H1 (cell line): Measurements from ENCODE around the gene CADM1. TPM values are rescaled to one million over a fixed set of nuclear protein-coding genes. Genes with fewer than 3 reads are reported as not detected.

Experiments
- CTCF ChIA-PET: fragments of 300-600 bp; sonication (Branson Sonifier 250); formaldehyde crosslinking; loops from one replicate; lab custom pipeline; 2021; ENCODE audit not compliant: partially characterized antibody; lab: Charles Lee
- POLR2A ChIA-PET: fragments of 300-600 bp; sonication (Branson Sonifier 250); formaldehyde crosslinking; loops from one replicate; lab custom pipeline; 2021; ENCODE audit warnings: inconsistent platforms; ENCODE audit not compliant: partially characterized antibody; lab: Charles Lee
- DNase-seq, 2 experiments: peaks; one replicate each; pipeline versions ENCODE4 v3.0.0 to v3.0.0-alpha.2; 2010 to 2022; ENCODE audit warnings: low spot score in 2 of 2, low read depth in 1 of 2, mixed read lengths in 1 of 2
- FAIRE-seq: peaks from 2 replicates; lab custom pipeline; 2011; peaks lifted over from hg19 to GRCh38; lab: Jason Lieb, UNC
- H2AFZ ChIP-seq: 2 replicates; pipeline ENCODE4 v1.8.1; 2012; ENCODE audit warnings: low read length, inconsistent platforms
- H2AK5ac ChIP-seq: 2 replicates; pipeline ENCODE4 v1.6.1; 2013; ENCODE audit warnings: low read depth, low read length
- H2BK120ac ChIP-seq: replicated peaks from 2 replicates; pipeline ENCODE3; 2013; ENCODE audit warnings: low read depth, low read length, inconsistent platforms
- H2BK12ac ChIP-seq: 2 replicates; pipeline ENCODE4 v1.6.1; 2013; ENCODE audit warnings: low read depth, low read length
- H2BK15ac ChIP-seq: 2 replicates; pipeline ENCODE4 v1.6.1; 2013; ENCODE audit warnings: low read length
- H2BK20ac ChIP-seq: 2 replicates; pipeline ENCODE4 v1.6.1; 2013; ENCODE audit warnings: low read length
- H2BK5ac ChIP-seq: 2 replicates; pipeline ENCODE4 v1.6.1; 2013; ENCODE audit warnings: low read depth, low read length
- H3K14ac ChIP-seq: 2 replicates; pipeline ENCODE4 v1.6.1; 2013; ENCODE audit warnings: inconsistent platforms; ENCODE audit not compliant: insufficient read length
- H3K18ac ChIP-seq: 2 replicates; pipeline ENCODE4 v1.6.1; 2013; ENCODE audit warnings: low read length; ENCODE audit errors: extremely low read depth
- H3K23ac ChIP-seq: 2 replicates; pipeline ENCODE4 v1.6.1; 2013; ENCODE audit warnings: inconsistent platforms; ENCODE audit not compliant: insufficient read length
- H3K23me2 ChIP-seq: 2 replicates; pipeline ENCODE4 v1.6.1; 2013; ENCODE audit warnings: low read depth, low read length
- H3K27ac ChIP-seq: 2 replicates; pipeline ENCODE4 v1.6.1; 2011; ENCODE audit warnings: low read depth, low read length, inconsistent platforms
- H3K27me3 ChIP-seq, 4 experiments: replicated peaks in 1 of 4; 1 replicate in 1 of 4; 2 replicates in 3 of 4; pipeline versions ENCODE4 v1.6.1 to v1.8.1; 2011 to 2013; ENCODE audit warnings: low read length in 3 of 4, mild to moderate bottlenecking in 3 of 4, inconsistent platforms in 2 of 4, mixed read lengths in 2 of 4, moderate library complexity in 1 of 4; ENCODE audit not compliant: control insufficient read depth in 3 of 4, insufficient read depth in 3 of 4; ENCODE audit errors: extremely low read depth in 1 of 4
- H3K36me3 ChIP-seq, 4 experiments: 2 replicates each; pipeline versions ENCODE4 v1.6.1 to v1.8.1; 2011 to 2013; ENCODE audit warnings: mild to moderate bottlenecking in 4 of 4, low read length in 3 of 4, moderate library complexity in 2 of 4, control low read depth in 1 of 4, inconsistent platforms in 1 of 4; ENCODE audit not compliant: insufficient read depth in 4 of 4, control insufficient read depth in 2 of 4
- H3K4ac ChIP-seq: replicated peaks from 2 replicates; pipeline ENCODE3; 2013; ENCODE audit warnings: low read length, low read depth, mixed read lengths, inconsistent platforms; ENCODE audit not compliant: insufficient read length
- H3K4me1 ChIP-seq, 4 experiments: replicated peaks in 1 of 4; 1 replicate in 1 of 4; 2 replicates in 3 of 4; pipeline versions ENCODE4 v1.6.1 to v1.8.1; 2011 to 2013; ENCODE audit warnings: low read length in 3 of 4, inconsistent platforms in 2 of 4, mixed read lengths in 1 of 4; ENCODE audit not compliant: insufficient read depth in 4 of 4, control insufficient read depth in 3 of 4
- H3K4me2 ChIP-seq, 2 experiments: 2 replicates each; pipeline versions ENCODE4 v1.6.1 to v1.8.1; 2011 to 2013; ENCODE audit warnings: low read depth in 2 of 2, low read length in 2 of 2, control low read depth in 1 of 2, inconsistent platforms in 1 of 2, mild to moderate bottlenecking in 1 of 2; ENCODE audit not compliant: insufficient read depth in 1 of 2
- H3K4me3 ChIP-seq, 4 experiments: fragments of 200-600, 300-600 bp in 1 of 4; sonication (generic), shearing (Covaris generic), sonication (Bioruptor Twin) in 1 of 4; 2 replicates each; pipeline versions ENCODE4 v1.5.1 to v1.8.1; 2011 to 2016; ENCODE audit warnings: low read length in 4 of 4, low read depth in 3 of 4, control low read depth in 2 of 4, inconsistent platforms in 2 of 4, mild to moderate bottlenecking in 2 of 4, mixed read lengths in 1 of 4, moderate library complexity in 1 of 4; ENCODE audit not compliant: insufficient read depth in 2 of 4; ENCODE audit errors: extremely low read depth in 1 of 4
- H3K56ac ChIP-seq: replicated peaks from 2 replicates; pipeline ENCODE3; 2013; ENCODE audit warnings: low read depth, mild to moderate bottlenecking, mixed read lengths, low read length, inconsistent platforms; ENCODE audit not compliant: insufficient read length
- H3K79me1 ChIP-seq: 2 replicates; pipeline ENCODE4 v1.6.1; 2013; ENCODE audit warnings: low read depth, low read length, control low read depth
- H3K79me2 ChIP-seq, 2 experiments: 2 replicates each; pipeline versions ENCODE4 v1.6.1 to v1.8.1; 2012 to 2013; ENCODE audit warnings: low read length in 2 of 2, mild to moderate bottlenecking in 2 of 2, inconsistent platforms in 1 of 2; ENCODE audit not compliant: insufficient read depth in 2 of 2, control insufficient read depth in 1 of 2
- H3K9ac ChIP-seq, 4 experiments: replicated peaks in 1 of 4; 1 replicate in 1 of 4; 2 replicates in 3 of 4; pipeline versions ENCODE4 v1.6.1 to v1.8.1; 2011 to 2013; ENCODE audit warnings: low read depth in 3 of 4, low read length in 3 of 4, control low read depth in 2 of 4, mild to moderate bottlenecking in 2 of 4, moderate library complexity in 2 of 4, inconsistent platforms in 1 of 4; ENCODE audit errors: extremely low read depth in 1 of 4
- H3K9me3 ChIP-seq, 2 experiments: 2 replicates each; pipeline versions ENCODE4 v1.6.1 to v1.8.1; 2012 to 2013; ENCODE audit warnings: mild to moderate bottlenecking in 2 of 2, moderate library complexity in 2 of 2, control low read depth in 1 of 2, inconsistent platforms in 1 of 2, low read depth in 1 of 2, low read length in 1 of 2, mixed read lengths in 1 of 2; ENCODE audit not compliant: insufficient read depth in 2 of 2
- H4K20me1 ChIP-seq, 2 experiments: replicated peaks in 1 of 2; 2 replicates each; pipeline versions ENCODE3 to v1.8.1; 2011 to 2013; ENCODE audit warnings: inconsistent platforms in 2 of 2, low read length in 2 of 2, mild to moderate bottlenecking in 1 of 2; ENCODE audit not compliant: insufficient read depth in 2 of 2, control insufficient read depth in 1 of 2
- H4K5ac ChIP-seq: 2 replicates; pipeline ENCODE4 v1.6.1; 2013; ENCODE audit warnings: low read length, low read depth, mixed read lengths, inconsistent platforms; ENCODE audit not compliant: insufficient read length
- H4K8ac ChIP-seq: 2 replicates; pipeline ENCODE4 v1.8.0; 2013; ENCODE audit warnings: mild to moderate bottlenecking, moderate library complexity, low read length, inconsistent platforms; ENCODE audit not compliant: insufficient read depth; ENCODE audit errors: extremely low read depth
- H4K91ac ChIP-seq: replicated peaks from 2 replicates; pipeline ENCODE3; 2013; ENCODE audit warnings: low read length, mixed read lengths, inconsistent platforms; ENCODE audit not compliant: insufficient read length
- CBX5 ChIP-seq: fragments of 300-800, 300-1000 bp; sonication (generic); IDR thresholded peaks from 2 replicates; pipeline ENCODE4 v1.7.1; 2016; ENCODE audit warnings: antibody characterized with exemption, low read length, low read depth
- CEBPB ChIP-seq: IDR thresholded peaks from 2 replicates; pipeline ENCODE4 v1.6.1; 2012; ENCODE audit warnings: low read depth, low read length
- CREB1 ChIP-seq: IDR thresholded peaks from 2 replicates; pipeline ENCODE4 v1.6.1; 2012; ENCODE audit warnings: inconsistent platforms
- CTBP2 ChIP-seq: IDR thresholded peaks from 2 replicates; pipeline ENCODE4 v1.7.0; 2011; ENCODE audit warnings: borderline replicate concordance, mild to moderate bottlenecking, moderate library complexity, mixed read lengths, low read length; ENCODE audit not compliant: insufficient read depth, insufficient read length
- HDAC6 ChIP-seq: IDR thresholded peaks from one replicate; pipeline ENCODE4 v1.7.1; 2012; ENCODE audit warnings: low read depth, mild to moderate bottlenecking, inconsistent platforms, low read length, moderate library complexity
- JUN ChIP-seq: IDR thresholded peaks from 2 replicates; pipeline ENCODE4 v1.6.1; 2011; ENCODE audit warnings: low read depth, mild to moderate bottlenecking, improper control_type of control experiment, low read length
- KDM5A ChIP-seq: fragments of 200-600 bp; IDR thresholded peaks from 2 replicates; pipeline ENCODE4 v1.7.1; 2012; ENCODE audit warnings: mild to moderate bottlenecking, low read length, inconsistent platforms, mixed read lengths
- RBBP5 ChIP-seq: IDR thresholded peaks from 2 replicates; pipeline ENCODE4 v1.7.1; 2012; ENCODE audit warnings: low read depth, mild to moderate bottlenecking, inconsistent platforms, low read length, moderate library complexity, borderline replicate concordance
- RFX5 ChIP-seq: IDR thresholded peaks from 2 replicates; pipeline ENCODE4 v1.6.1; 2011; ENCODE audit warnings: low read depth, low read length, improper control_type of control experiment, borderline replicate concordance
- TBP ChIP-seq: IDR thresholded peaks from 2 replicates; pipeline ENCODE4 v1.6.1; 2011; ENCODE audit warnings: low read depth, low read length, improper control_type of control experiment
- WGBS, 2 experiments: shearing (Covaris generic) in 1 of 2; methylation state at CpG; one replicate each; pipeline versions ENCODE4 v1.1.6 to v1.1.7; 2013 to 2015; ENCODE audit warnings: low lambda C conversion rate in 2 of 2, mixed read lengths in 2 of 2, inconsistent platforms in 1 of 2, low coverage in 1 of 2, missing lambda C conversion rate in 1 of 2; ENCODE audit not compliant: insufficient replicate concordance in 2 of 2, insufficient coverage in 1 of 2, insufficient read length in 1 of 2; ENCODE audit errors: extremely low coverage in 1 of 2, missing lambda C conversion rate in 1 of 2; 5-methylcytosine and 5-hydroxymethylcytosine counted together
- polyA plus RNA-seq, 7 experiments: library from polyadenylated mRNA; depleted of rRNA in 3 of 7; stranded (reverse) in 5 of 7; unstranded in 2 of 7; fragments of >200 nt in 5 of 7; fragments of 200-250 nt in 2 of 7; gene quantifications; 1 replicate in 5 of 7; 2 replicates in 1 of 7; 4 replicates in 1 of 7; pipeline versions ENCODE4 v1.2.1 to v1.2.3, GENCODE V29; 2011 to 2013; ENCODE audit warnings: missing spikeins in 2 of 7, mixed read lengths in 2 of 7
- total RNA-seq: library from RNA; stranded (reverse); fragmentation: NEBNext Ultra II Directional; extraction: Animal tissue kit (Norgen Biotek cat#: 25700); gene quantifications from 2 replicates; pipeline ENCODE4 v1.2.1, GENCODE V29; 2021

Gene CADM1
- total and polyA plus RNA-seq, 2 of the 8 experiments (the other 6 are each of a cell fraction or from before 2014, with no cell fraction given) = 8.3 to 25.3 TPM

DNA sequence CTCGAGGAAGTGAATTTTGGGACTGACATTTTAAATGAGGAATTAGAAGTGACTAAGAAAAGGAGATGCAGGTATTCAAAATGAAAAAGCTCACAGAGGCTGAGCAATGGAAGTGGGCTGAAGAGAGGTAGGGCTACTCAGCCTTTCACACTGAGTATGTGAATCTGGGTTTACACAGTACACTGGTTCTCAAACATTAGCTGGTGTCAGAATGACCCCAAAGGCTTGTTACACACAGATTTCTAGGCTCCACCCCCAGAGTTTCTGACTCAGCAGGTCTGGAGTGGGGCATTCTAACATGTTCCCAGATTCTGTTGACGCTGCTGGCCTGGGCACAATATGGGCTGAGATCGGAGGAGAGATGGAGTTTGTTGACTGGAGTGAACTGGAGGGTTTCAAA, 32.8 kb downstream of the CADM1 start:
- ChIA-PET CTCF (interaction anchor here (0.7 to 1.7 kb wide), 3 partner anchors 27 to 494 kb away, joined by 3 to 4 read pairs (median 3); no protein-coding TSS in a partner anchor), POLR2A (interaction anchor here (1.5 kb wide), 1 partner anchor 9 kb away, joined by 6 read pairs; no protein-coding TSS in a partner anchor)
- Histone ChIP-seq H2AK5ac (no peak overlapping the region), H3K4me3 (no peak overlapping the region), H3K9ac (no peak overlapping the region), H2BK15ac (no peak overlapping the region), H2AFZ (no peak overlapping the region), H2BK5ac (no peak overlapping the region), H2BK120ac (no peak overlapping the region), H3K9me3 (no peaks in the 10 kb centered on the region), H2BK12ac (0 out of 2 replicates have a peak overlapping the region, but pooled peaks have one; percentile 65), H3K79me2 (no peaks in the 10 kb centered on the region), H4K5ac (no peak overlapping the region), H3K23me2 (no peaks in the 10 kb centered on the region), H3K4me1 (peaks cover 0 to 3% (median 0%) of the 10 kb centered on the region in 4 experiments; a peak in 2 of 7 replicates), H3K23ac (no peak overlapping the region), H2BK20ac (no peak overlapping the region), H3K4ac (no peak overlapping the region), H3K14ac (no peak overlapping the region), H4K20me1 (peaks cover 0 to 5% of the 10 kb centered on the region in 2 experiments), H3K27ac (no peak overlapping the region), H3K36me3 (no peaks in the 10 kb centered on the region), H3K18ac (no peak overlapping the region), H3K79me1 (no peaks in the 10 kb centered on the region), H3K27me3 (no peaks in the 10 kb centered on the region; a peak in 2 of 7 replicates), H3K56ac (no peak overlapping the region), H3K4me2 (no peak overlapping the region), H4K91ac (no peak overlapping the region), H4K8ac (no peak overlapping the region)
- WGBS, 2 experiments = 84% methylated on average over 3 of the region's 3 CpGs; no CpG with 5 or more reads in 1 of the 2 experiments
- no peak for DNase-seq
- no peak for FAIRE-seq
- TF ChIP-seq KDM5A = no peak
- TF ChIP-seq CEBPB = no peak
- no peak for TF ChIP-seq RBBP5
- no peak for TF ChIP-seq CTBP2
- no peak for TF ChIP-seq CREB1
- TF ChIP-seq JUN = no peak
- TF ChIP-seq HDAC6 = no peak
- no peak for TF ChIP-seq CBX5
- no peak for TF ChIP-seq RFX5
- no peak for TF ChIP-seq TBP
